WI38 (cell line): Measurements from ENCODE around the gene DNTTIP2.

Experiments used
- H3K4me3 ChIP-seq: 2 replicates; pipeline ENCODE4 v1.5.1; 2011; ENCODE audit warnings: low read depth, mild to moderate bottlenecking, control low read depth, low read length
- CTCF ChIP-seq: IDR thresholded peaks from 2 replicates; pipeline ENCODE4 v1.5.1; 2012; ENCODE audit warnings: low read depth, mild to moderate bottlenecking, control low read depth, low read length

DNTTIP2 gene

GRCh38 chr1:93816970-93817678, 61.9 kb downstream of the DNTTIP2 start:
- no peak for TF ChIP-seq CTCF
- H3K4me3 ChIP-seq, result no peak overlapping the region
